ENCODE data around the gene TM4SF4. TPM values are rescaled to one million over a fixed set of nuclear protein-coding genes. Genes with fewer than 3 reads are reported as not detected.

Gene TM4SF4
- total RNA-seq, 4 donors from 2014 or later: not detected

DNA sequence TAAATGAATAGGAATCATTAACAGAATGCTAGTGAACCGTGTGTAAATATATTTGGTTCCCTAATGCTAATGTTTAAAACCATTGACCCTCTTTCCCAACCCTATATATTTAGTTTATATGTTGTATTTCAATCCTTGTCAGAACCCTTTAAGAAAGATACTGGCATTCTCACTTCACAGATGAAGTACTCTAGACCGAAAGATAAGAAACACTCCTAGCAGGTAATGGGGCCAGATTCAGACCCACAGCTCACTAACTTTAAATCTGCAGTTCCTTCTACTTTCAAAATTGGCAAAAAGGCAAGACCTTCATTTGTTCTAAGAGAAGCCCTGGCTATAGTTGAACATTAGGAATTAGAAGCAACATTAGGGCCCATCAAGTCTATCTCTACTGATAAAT is 42.3 kb upstream of the TM4SF4 start:
- H3K27ac ChIP-seq: no peak overlapping the region

DNA sequence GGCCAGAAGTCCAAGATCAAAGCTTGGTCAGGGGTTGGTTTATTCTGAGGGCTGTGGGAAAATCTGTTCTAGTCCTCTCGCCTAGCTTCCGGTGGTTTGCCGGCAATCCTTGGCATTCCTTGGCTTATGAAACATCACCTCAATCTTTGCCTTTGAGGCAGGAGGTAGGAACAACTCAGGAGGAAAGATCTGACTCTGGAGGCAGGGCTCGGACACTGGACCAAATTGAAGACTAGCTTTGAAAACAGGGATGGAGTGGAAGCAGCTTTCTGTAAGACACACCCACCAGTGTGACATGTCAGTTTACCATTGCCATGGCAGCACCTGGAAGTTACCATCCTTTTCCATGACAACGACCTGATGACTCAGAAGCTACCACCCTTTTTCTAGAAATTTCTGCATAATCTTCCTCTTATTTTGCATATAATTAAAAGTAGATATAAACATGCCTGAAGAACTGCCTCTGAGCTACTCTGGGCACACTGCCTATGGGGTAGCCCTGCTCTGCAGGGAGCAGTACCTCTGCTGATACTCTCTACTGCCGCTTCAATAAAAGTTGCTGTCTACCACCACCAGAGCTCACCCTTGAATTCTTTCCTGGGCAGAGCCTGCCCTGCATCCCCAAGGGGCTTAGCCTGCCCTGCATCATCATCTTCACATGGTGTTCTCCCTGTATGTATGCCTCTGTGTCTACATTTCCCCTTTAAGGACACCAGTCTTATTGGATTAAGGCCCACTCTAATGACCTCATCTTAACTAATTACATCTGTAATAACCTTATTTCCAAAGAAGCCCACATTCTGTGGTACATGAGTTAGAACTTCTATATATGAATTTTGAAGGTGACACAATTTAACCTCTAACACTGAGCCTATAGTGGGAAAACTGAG is 38.3 kb upstream of the TM4SF4 start:
- H3K27me3 ChIP-seq: no peaks in the 10 kb centered on the region
- no peaks in the 10 kb centered on the region for H3K36me3 ChIP-seq
- intact Hi-C loops (cut with DNase I): no loop called here
- H3K9me3 ChIP-seq: no peaks in the 10 kb centered on the region
- 68 to 81% methylated on average over 5 to 6 of the region's 6 CpGs for WGBS, 2 donors
- TF ChIP-seq POLR2A (IDR thresholded peaks at IDR 0.05): no peak
- TF ChIP-seq, protein P1, sequence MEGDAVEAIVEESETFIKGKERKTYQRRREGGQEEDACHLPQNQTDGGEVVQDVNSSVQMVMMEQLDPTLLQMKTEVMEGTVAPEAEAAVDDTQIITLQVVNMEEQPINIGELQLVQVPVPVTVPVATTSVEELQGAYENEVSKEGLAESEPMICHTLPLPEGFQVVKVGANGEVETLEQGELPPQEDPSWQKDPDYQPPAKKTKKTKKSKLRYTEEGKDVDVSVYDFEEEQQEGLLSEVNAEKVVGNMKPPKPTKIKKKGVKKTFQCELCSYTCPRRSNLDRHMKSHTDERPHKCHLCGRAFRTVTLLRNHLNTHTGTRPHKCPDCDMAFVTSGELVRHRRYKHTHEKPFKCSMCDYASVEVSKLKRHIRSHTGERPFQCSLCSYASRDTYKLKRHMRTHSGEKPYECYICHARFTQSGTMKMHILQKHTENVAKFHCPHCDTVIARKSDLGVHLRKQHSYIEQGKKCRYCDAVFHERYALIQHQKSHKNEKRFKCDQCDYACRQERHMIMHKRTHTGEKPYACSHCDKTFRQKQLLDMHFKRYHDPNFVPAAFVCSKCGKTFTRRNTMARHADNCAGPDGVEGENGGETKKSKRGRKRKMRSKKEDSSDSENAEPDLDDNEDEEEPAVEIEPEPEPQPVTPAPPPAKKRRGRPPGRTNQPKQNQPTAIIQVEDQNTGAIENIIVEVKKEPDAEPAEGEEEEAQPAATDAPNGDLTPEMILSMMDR (IDR thresholded peaks at IDR 0.05): no peak
- no peak for DNase-seq
- H3K4me1 ChIP-seq: no peaks in the 10 kb centered on the region
- H3K27ac ChIP-seq: no peak overlapping the region
- H3K4me3 ChIP-seq: no peak overlapping the region

More for the DNA sequence above, 42.3 kb upstream of the TM4SF4 start:
- H3K27me3 ChIP-seq: no peaks in the 10 kb centered on the region
- no peaks in the 10 kb centered on the region for H3K4me1 ChIP-seq
- H3K36me3 ChIP-seq: no peaks in the 10 kb centered on the region
- H3K9me3 ChIP-seq: no peaks in the 10 kb centered on the region
- WGBS, 2 donors: 76 to 82% methylated on average over 2 of the region's 2 CpGs
- DNase-seq: no peak
- intact Hi-C loops (cut with DNase I): no loop called here
- no peak for TF ChIP-seq POLR2A (IDR thresholded peaks at IDR 0.05)
- TF ChIP-seq, protein P1 (IDR thresholded peaks at IDR 0.05): no peak
- no peak overlapping the region for H3K4me3 ChIP-seq

DNA sequence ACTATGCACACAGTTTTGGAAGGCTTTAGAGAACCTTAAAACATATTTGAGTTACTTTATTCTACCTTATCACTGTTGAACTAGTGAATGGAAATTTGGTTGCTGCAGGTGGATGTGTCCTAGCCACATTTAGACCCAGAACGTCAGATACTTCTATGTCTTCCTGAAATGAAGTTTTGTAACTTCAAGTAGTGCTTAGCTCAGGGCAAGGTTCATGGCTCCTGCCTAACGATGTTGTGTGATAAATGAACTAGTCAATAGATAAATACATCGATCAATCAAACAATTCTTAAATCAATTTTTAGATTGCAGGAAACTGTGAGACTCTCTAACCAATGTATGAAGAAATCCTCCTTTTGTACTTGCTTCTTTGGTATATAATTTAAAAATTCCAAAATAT is 37.2 kb upstream of the TM4SF4 start:
- DNase-seq: no peak
- H3K36me3 ChIP-seq: no peaks in the 10 kb centered on the region
- TF ChIP-seq POLR2A (IDR thresholded peaks at IDR 0.05): no peak
- TF ChIP-seq, protein P1 (IDR thresholded peaks at IDR 0.05): no peak
- no peaks in the 10 kb centered on the region for H3K27me3 ChIP-seq
- WGBS, 2 donors: 81 to 87% methylated on average over 3 of the region's 3 CpGs
- H3K27ac ChIP-seq: no peak overlapping the region
- intact Hi-C loops (cut with DNase I): no loop called here
- H3K4me3 ChIP-seq: no peak overlapping the region
- H3K4me1 ChIP-seq: no peaks in the 10 kb centered on the region
- no peaks in the 10 kb centered on the region for H3K9me3 ChIP-seq

DNA sequence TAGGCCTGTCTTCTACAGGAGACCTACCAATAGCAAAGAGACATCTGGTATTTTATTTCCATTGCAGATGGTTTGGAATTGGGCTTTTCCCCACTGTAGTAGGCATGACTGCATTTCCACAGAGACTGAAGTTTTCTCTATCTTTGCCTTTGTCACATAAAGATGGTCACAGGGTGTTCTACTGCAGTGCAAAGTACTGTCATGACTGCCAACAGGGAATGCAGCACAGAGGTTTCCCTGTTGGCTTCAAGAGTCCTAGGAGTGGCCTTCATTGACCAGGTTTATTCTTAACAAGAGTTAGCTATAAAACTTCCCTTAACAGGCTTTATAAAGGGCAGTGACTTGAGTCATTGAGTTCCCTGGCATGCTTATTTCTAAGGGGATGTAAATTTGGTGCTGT is 36.8 kb upstream of the TM4SF4 start:
- Histone ChIP-seq H3K36me3 (no peaks in the 10 kb centered on the region), H3K27ac (no peak overlapping the region), H3K27me3 (no peaks in the 10 kb centered on the region), H3K4me1 (peaks cover 0 to 3% (median 2%) of the 10 kb centered on the region in 3 donors), H3K4me3 (no peak overlapping the region), H3K9me3 (no peaks in the 10 kb centered on the region)
- intact Hi-C loops (cut with DNase I): no loop called here
- DNase-seq: no peak
- no peak for TF ChIP-seq POLR2A (IDR thresholded peaks at IDR 0.05)
- TF ChIP-seq, protein P1 (IDR thresholded peaks at IDR 0.05): no peak

DNA sequence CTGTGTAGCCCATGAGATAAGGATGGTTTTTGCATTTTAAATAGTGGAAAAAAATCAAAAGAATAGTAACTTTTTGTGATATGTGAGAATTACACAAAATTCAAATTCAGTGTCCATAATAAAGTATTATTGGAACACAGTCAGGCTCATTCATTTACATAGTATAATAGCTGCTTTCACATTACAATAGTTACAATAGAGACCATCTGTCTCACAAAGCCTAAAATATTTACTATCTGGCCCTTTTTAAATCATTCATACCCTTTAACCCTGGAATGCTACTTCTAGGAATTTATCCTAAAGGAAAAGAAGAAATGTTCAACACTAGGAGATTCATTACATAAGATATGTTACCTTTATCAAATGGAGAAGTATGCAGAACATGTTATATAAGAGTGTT is 35.5 kb upstream of the TM4SF4 start:
- intact Hi-C loops (cut with DNase I): no loop called here
- Histone ChIP-seq H3K27me3 (no peaks in the 10 kb centered on the region), H3K27ac (no peak overlapping the region), H3K4me3 (no peak overlapping the region), H3K4me1 (peaks cover 0 to 10% (median 7%) of the 10 kb centered on the region in 3 donors), H3K36me3 (no peaks in the 10 kb centered on the region), H3K9me3 (no peaks in the 10 kb centered on the region)
- no peak for DNase-seq
- TF ChIP-seq POLR2A (IDR thresholded peaks at IDR 0.05): no peak
- TF ChIP-seq, protein P1 (IDR thresholded peaks at IDR 0.05): no peak

Data from esophagus squamous epithelium (tissue), 5 donors.